Spleen (tissue), 7 donors: ENCODE results near the gene SNRPE.

ENCODE experiments used
- POLR2A ChIP-seq, 3 donors: fragments of 450-650 bp; IDR thresholded peaks; one replicate each; pipeline ENCODE4 v1.5.1; 2017; ENCODE audit warnings: antibody characterized with exemption in 3 of 3, mild to moderate bottlenecking in 1 of 3
- TF ChIP-seq, protein P1 (sequence below), 11 experiments: fragments of 200-600 bp in 7 of 11; fragments of 450-650 bp in 4 of 11; sonication (generic) in 4 of 11; IDR thresholded peaks in 8 of 11; conservative IDR thresholded peaks in 3 of 11; 1 replicate in 7 of 11; 2 replicates in 4 of 11; pipeline versions ENCODE4 v1.4.0 to v1.8.0; 2016 to 2021; ENCODE audit warnings: antibody characterized with exemption in 11 of 11, inconsistent platforms in 4 of 11, mild to moderate bottlenecking in 1 of 11
- donor health status: DM: no; HTN: no; CAD: no; lungs with moderate emphysema.
- donor health status: DM: no; HTN: no; CAD: no.
- donor health status: DM: no; HTN: no; CAD: no.

DNA sequence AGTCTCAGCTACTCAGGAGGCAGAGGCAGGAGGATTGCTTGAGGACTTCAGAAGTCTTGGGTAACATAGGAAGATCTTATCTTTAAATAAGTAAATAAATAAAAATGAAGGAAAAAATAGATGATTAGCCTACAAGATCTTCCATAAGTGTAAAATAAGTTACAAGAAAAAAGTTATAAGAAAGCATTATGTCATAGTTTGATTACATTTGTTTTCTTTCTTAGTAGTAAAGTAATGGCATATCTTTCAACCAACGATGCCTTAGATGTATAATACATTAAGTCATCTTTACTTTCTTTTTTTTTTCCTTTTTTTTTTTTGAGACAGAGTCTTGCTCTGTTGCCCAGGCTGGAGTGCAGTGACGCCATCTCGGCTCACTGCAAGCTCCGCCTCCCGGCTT is 46.5 kb downstream of the SNRPE start:
- TF ChIP-seq POLR2A (IDR thresholded peaks at IDR 0.05): no peak
- TF ChIP-seq, protein P1, sequence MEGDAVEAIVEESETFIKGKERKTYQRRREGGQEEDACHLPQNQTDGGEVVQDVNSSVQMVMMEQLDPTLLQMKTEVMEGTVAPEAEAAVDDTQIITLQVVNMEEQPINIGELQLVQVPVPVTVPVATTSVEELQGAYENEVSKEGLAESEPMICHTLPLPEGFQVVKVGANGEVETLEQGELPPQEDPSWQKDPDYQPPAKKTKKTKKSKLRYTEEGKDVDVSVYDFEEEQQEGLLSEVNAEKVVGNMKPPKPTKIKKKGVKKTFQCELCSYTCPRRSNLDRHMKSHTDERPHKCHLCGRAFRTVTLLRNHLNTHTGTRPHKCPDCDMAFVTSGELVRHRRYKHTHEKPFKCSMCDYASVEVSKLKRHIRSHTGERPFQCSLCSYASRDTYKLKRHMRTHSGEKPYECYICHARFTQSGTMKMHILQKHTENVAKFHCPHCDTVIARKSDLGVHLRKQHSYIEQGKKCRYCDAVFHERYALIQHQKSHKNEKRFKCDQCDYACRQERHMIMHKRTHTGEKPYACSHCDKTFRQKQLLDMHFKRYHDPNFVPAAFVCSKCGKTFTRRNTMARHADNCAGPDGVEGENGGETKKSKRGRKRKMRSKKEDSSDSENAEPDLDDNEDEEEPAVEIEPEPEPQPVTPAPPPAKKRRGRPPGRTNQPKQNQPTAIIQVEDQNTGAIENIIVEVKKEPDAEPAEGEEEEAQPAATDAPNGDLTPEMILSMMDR (IDR thresholded peaks at IDR 0.05 in 8 of 11, conservative IDR thresholded peaks at IDR 0.05 in 3 of 11): no peak
